PFSK-1 (cell line): ENCODE measurements around the gene TBX1.

Experiments used
- FOXP2 ChIP-seq: optimal IDR thresholded peaks from 2 replicates; pipeline ENCODE3; 2011; ENCODE audit warnings: borderline replicate concordance, control low read depth, inconsistent platforms; ENCODE audit not compliant: insufficient read depth; ENCODE audit errors: extremely low read length, extremely low read depth
- POLR2AphosphoS5 ChIP-seq: IDR thresholded peaks from 2 replicates; pipeline ENCODE4 v1.6.1; 2012; ENCODE audit warnings: low read depth, mild to moderate bottlenecking, control low read depth, low read length, moderate library complexity
- SIN3A ChIP-seq: IDR thresholded peaks from 2 replicates; pipeline ENCODE4 v1.6.1; 2012; ENCODE audit warnings: mild to moderate bottlenecking, low read length, moderate library complexity, borderline replicate concordance; ENCODE audit not compliant: insufficient read depth
- TAF1 ChIP-seq: IDR thresholded peaks from 2 replicates; pipeline ENCODE4 v1.6.1; 2012; ENCODE audit warnings: low read length, control low read depth, borderline replicate concordance; ENCODE audit not compliant: insufficient read depth
- TF ChIP-seq, protein P1 (sequence below), 2 experiments: IDR thresholded peaks; 2 replicates each; pipeline versions ENCODE4 v1.6.1 to v1.8.0; 2011 to 2012; ENCODE audit warnings: low read depth in 2 of 2, low read length in 2 of 2, control low read depth in 1 of 2, inconsistent platforms in 1 of 2, mild to moderate bottlenecking in 1 of 2, moderate library complexity in 1 of 2; ENCODE audit not compliant: insufficient read depth in 1 of 2

TBX1 gene

DNA sequence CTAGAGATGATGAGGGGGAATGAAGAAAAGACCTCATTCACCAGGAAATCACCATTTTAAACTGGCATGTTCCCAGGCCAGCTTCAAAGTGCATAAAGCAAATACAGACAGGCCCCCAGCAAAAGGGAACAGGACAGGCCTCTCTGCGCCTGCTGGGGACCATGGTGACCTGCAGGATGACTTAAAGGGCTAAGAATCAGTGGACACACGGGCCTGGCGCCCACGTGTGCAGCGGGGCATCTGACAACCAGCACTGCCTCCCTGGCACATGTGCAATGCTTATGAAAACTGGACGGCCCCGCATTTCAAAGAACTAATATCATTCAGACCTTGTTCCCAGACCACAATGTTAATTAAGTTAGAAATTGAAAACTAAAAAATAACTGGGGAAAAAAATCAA is 35.6 kb downstream of the TBX1 start:
- TF ChIP-seq, protein P1, sequence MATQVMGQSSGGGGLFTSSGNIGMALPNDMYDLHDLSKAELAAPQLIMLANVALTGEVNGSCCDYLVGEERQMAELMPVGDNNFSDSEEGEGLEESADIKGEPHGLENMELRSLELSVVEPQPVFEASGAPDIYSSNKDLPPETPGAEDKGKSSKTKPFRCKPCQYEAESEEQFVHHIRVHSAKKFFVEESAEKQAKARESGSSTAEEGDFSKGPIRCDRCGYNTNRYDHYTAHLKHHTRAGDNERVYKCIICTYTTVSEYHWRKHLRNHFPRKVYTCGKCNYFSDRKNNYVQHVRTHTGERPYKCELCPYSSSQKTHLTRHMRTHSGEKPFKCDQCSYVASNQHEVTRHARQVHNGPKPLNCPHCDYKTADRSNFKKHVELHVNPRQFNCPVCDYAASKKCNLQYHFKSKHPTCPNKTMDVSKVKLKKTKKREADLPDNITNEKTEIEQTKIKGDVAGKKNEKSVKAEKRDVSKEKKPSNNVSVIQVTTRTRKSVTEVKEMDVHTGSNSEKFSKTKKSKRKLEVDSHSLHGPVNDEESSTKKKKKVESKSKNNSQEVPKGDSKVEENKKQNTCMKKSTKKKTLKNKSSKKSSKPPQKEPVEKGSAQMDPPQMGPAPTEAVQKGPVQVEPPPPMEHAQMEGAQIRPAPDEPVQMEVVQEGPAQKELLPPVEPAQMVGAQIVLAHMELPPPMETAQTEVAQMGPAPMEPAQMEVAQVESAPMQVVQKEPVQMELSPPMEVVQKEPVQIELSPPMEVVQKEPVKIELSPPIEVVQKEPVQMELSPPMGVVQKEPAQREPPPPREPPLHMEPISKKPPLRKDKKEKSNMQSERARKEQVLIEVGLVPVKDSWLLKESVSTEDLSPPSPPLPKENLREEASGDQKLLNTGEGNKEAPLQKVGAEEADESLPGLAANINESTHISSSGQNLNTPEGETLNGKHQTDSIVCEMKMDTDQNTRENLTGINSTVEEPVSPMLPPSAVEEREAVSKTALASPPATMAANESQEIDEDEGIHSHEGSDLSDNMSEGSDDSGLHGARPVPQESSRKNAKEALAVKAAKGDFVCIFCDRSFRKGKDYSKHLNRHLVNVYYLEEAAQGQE (IDR thresholded peaks at IDR 0.05; ENCODE audit: insufficient read depth in 1 of 2, low read depth in 2 of 2, low read length in 2 of 2): no peak
- TF ChIP-seq FOXP2 (no peak), SIN3A (no peak), TAF1 (no peak), POLR2AphosphoS5 (no peak)

DNA sequence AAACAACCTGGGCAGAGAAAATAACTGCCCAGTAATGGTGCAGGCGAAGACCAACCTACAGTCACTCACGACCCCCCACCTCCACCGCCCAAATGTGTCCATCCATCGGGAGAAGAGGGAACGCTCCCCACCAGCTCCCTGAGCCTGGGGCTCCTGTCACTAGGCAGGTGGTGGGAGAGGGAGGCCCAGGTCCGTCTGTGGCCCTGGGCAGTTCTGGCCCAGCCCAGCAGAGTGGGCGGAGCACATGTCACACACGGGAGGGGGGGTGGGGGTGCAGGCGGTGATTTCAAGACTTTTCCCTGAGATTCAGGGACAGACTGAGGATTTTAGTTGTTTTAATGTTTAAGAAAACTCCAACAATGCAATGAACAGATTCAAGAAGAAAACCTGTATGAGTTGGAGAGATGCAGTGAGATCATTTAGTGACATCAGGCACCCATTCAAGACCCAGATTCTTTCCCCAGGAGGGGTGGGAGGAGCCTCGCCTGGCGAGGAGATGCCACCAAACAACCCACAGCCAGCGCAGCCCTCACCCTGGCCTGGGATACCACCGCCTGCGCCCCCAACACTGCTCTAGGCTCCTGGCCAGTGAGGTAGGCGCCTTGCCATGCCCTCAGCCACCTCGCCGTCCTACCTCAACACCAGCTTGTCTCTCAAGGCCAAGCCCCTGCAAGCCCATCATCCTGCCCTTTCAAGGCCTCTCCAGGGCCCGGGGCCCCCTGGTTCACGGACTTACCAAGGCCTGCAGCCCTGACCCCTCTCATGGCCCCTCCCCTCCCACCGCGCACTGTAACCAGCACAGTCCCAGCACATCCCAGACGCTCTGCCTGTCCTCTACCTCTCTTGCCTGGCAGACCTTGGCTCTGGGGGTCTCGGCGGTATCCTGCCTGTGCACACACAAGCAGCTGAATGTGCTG is 36.8 kb downstream of the TBX1 start:
- TF ChIP-seq POLR2AphosphoS5: no peak
- TF ChIP-seq, protein P1 (IDR thresholded peaks at IDR 0.05; ENCODE audit: insufficient read depth in 1 of 2, low read depth in 2 of 2, low read length in 2 of 2): no peak
- no peak for TF ChIP-seq FOXP2
- TF ChIP-seq SIN3A: no peak
- TF ChIP-seq TAF1: no peak

DNA sequence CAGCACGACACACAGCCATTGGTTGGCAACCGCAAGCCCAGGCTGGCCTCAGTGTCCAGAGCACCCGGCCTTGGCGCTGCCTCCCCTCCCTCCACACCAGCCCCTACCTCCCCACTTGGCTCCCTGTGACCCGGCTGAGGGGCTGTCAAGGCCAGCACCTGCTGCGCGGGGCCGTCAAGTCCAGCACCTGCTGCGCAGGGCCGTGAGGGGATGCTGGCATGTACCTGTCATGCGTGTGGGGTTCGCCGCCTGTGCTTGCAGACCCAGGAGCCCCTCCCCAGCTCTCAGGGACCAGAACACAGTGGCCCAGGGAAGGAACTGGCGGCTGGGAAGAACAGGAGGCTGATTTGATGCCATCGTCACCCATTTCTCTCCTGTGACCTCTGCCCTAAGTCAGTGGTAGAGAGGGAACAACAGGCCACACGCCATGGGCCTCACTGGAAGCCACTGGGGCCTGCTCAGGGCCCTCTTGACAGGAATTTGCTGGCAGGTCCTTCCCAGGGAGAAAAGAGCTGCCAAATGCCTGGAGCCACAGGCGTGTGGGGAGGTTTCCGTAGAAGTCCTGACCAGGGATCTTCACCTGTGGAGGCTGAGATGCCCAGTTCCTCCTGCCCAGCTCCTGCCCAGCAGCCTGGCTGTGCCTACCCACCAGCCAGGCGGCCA is 37.6 kb downstream of the TBX1 start:
- TF ChIP-seq, protein P1 (IDR thresholded peaks at IDR 0.05; ENCODE audit: insufficient read depth in 1 of 2, low read depth in 2 of 2, low read length in 2 of 2): no peak
- TF ChIP-seq SIN3A: no peak
- no peak for TF ChIP-seq TAF1
- TF ChIP-seq FOXP2: no peak
- no peak for TF ChIP-seq POLR2AphosphoS5

DNA sequence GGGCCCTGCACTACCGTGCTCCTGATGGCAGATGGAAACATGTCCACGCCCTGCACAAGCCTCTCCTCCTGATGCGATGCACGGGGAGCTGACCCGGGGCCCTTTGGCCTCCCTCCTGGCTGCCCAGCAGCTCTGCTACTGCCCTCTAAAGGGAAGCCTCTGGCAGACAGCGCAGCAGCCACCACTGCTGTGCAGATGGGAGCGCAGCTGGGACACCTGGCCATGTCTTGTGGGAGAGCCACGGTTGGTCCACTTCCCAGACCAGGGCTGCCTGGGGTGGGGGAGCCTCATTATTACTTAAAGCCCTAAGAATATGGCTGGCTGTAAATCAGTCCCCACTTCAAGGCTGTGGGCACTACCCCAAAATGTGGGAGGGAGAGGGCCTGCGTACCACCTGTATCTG is 38.3 kb downstream of the TBX1 start:
- TF ChIP-seq FOXP2: no peak
- TF ChIP-seq POLR2AphosphoS5: no peak
- TF ChIP-seq, protein P1 (IDR thresholded peaks at IDR 0.05; ENCODE audit: insufficient read depth in 1 of 2, low read depth in 2 of 2, low read length in 2 of 2): no peak
- TF ChIP-seq SIN3A: no peak
- no peak for TF ChIP-seq TAF1
